GM20431 (cell line): ENCODE data around the gene ZNF774.
"Not testable (repeated sequence)": the region's sequence is repeated elsewhere in the genome, so short reads cannot be mapped to it uniquely, and the experiment has no call there.

Experiments used
- in situ Hi-C: fragments of 300-500 bp; cut with MseI, MboI; formaldehyde crosslinking; loops from one replicate; pipeline ENCODE4 v1.15.0; 2020; ENCODE audit warnings: low sequenced_read_pairs; ENCODE audit not compliant: unreplicated experiment

ZNF774 gene

DNA sequence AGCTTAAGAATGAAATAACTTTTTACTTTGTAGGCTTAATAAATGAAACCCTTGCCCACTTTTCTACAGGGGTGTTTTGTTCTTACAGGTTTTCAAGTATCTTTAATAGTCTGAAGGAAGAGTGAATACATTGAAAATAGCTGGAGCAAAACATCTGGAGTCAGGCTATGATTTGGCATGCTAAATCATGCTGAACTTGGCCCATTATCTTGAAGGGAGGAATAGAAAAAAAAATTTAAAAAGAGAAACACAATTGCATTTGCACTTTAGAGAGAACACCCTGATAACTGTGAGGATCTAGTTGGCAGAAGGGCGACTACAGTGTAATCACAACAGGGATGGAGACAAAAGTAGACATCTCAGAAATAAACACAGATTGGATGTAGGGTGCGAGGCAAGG lies 34.1 kb downstream of the ZNF774 start:
- in situ Hi-C loops = no loop called here

DNA sequence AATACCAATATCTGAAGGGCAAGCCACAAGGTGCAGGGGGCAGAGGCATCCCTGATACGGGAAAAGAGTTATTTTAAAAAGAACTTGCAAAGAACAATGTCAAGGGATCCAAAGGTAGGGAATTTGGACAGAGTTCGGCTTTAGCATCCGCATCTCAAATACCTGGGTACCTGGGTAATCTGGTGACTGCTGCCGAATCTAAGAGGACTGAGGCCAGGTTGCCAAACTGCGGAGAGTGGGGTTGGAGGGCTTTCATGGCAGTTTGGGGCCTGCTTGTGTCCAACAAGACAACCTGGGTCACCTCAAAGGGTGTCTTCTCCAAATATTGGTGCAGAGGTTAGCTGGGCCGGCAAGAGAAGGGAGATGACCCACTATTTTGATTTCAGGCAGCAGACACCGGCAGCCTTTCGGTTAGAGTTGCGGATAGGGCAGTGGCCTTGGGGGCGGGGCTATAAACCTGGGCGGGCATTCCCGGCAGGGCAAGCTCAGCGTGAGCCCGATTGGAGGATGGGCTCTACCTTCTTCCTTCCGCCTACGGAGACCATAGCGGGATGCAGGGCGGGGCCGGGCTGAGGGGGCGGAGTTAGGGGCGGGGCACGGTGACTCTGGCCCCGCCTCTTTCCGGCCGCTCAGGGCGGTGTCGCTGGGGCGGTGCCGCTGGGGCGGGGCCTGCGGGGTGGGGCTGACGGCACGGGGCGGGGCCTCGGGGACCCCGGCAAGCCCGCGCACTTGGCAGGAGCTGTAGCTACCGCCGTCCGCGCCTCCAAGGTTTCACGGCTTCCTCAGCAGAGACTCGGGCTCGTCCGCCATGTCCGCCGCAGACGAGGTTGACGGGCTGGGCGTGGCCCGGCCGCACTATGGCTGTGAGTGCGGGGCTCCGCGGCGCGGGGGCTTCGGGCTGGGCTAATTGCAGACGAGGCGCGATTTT lies 35.7 kb downstream of the ZNF774 start, which contains the start of gene IQGAP1:
Gene IQGAP1 (plus strand): TSS at position 709 of the 928 bp plus-strand sequence. CDS start 100 bp downstream, at position 809.
- in situ Hi-C loops = no loop called here

DNA sequence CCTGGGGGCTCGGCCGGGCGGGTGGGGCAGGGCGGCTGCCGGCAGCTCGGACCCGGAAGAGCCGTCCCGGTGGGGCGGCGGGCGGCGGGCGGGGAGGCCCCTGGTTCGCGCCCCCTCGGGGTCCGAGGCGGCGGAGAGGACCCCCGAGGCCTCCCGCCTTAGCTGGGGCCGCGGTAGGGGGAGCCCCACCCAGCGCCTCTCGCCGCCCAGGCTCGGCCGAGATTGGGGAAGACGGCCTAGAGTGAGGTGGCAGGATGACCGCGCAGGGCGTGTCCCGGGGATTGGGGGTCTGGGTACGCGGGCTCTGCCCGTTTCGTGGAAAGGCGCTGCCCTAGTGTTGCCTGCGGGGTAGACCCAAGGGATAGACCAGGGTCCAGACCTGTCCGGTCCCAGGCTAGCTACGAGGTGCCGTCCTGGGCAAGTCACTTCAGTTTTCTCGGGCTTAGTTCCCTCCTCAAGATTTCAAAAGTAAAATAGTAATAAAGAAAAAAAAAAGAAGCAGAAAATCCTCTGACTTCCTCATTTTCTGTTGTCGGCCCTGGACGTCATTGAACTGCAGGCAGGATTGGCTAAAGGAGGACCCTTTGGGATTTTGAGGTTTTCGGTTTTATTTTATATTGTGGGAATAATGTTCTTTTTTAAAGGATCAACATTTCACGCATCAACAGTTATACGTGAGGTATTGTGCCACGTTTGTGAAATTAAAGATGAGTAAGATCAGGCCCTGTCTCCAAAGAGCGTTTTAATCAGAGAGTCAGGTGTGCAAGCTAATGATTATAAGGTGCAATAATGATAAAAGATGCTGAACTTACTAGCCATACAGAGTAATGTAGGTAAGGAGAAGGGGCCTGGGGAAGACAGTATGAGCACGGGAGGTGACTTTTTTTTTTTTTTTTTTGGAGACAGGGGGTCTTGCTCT lies 36.6 kb downstream of the ZNF774 start:
- in situ Hi-C loops = no loop called here

DNA sequence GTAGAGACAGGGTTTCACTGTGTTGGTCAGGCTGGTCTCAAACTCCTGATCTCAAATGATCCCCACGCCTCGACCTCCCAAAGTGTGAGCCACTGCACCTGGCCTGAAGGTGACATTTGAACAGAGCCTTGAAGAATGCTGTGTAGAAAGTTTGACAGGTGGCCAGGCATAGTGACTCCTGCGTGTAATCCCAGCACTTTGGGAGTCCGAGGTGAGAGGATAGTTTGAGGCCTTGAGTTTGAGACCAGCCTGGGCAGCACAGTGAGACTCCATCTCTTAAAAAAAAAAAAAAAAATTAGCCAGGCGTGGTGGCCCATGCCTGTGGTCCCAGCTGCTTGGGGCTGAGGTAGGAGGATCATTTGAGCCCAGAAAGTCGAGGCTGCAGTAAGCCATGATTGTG lies 37.4 kb downstream of the ZNF774 start:
- in situ Hi-C loops = no loop called here

DNA sequence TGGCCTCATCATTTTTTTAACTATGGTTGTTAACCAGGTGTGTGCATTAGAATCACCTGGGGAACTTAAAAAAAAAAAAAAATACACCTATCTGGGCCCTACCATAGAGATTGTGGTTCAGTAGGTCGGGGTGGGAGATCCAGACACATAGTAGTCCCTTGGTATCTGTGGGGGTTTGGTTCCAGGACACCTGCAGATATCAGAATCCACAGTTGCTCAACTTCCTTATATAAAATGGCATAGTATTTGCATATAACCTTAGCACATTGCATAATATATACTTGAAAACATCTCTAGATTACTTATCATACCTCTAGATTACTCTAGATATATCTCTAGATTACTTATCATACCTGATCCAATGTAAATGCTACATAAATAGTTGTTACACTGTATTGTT lies 41.0 kb downstream of the ZNF774 start:
- in situ Hi-C loops = no loop called here

DNA sequence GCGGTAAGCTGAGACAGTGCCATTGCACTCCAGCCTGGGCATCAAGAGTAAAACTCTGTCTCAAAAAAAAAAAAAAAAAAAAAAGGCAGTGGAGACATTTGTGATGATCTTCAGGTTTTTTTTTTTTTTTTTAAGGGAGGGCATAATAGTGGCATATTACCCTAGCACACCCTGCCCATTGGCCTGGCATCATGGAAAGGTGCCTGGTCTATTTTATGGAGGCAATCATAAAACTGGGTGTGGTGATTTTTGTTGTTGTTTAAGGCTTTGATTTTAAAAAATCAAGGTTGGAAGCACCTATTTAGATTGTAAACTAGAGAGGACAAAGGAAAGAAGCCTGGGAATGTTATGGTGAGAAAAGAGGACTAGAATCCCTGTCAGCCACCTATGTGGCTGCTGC lies 42.0 kb downstream of the ZNF774 start:
- in situ Hi-C loops = no loop called here

DNA sequence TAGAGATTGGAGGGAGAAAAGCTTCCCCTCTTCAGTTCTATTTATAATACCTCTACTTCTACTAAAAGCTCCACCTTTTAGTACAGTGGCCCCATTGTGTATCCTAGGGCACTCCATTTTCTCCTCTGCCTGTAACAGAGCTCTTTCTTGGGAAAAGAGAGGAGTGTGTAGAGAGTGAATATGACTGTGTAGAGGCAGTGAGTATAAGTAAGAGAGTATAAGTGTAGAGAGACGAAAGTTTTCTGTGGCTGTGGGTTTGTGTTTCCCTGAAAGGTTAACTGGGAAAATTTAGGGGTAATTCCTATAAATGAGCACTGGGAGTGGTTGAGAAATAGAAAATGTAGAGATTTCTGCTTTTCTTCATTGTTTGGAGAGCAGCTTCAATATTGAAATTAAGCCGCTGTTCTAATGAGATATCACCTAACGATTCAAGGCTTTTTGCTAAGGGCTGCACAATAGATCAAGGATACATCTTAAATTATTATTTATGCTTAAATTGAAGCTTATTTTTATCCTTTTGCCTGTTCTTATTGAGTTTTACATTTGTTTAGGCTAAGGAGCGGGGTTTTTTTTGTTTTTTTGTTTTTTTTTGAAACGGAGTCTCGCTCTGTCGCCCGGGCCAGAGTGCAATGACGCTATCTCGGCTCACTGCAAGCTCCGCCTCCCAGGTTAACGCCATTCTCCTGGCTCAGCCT lies 42.8 kb downstream of the ZNF774 start:
- in situ Hi-C loops = no loop called here

DNA sequence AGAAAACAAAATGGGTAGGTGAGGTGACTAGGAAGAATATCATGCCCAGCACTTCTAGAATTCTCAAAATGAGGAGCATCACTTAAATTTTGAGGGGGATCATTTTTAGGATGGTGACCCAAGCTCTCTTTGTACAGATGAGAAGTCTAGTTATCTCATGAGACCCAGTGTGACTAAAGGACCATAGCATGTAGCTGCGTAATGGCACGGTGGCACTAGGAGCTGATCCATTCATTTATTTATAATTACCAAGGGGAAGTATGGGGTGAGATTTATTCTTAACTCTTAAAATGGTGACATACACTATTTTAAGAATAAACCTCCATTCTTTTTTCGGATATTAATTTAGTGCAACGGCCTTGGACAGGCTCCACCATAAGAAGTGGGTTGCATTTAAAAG lies 44.2 kb downstream of the ZNF774 start:
- in situ Hi-C loops = no loop called here

DNA sequence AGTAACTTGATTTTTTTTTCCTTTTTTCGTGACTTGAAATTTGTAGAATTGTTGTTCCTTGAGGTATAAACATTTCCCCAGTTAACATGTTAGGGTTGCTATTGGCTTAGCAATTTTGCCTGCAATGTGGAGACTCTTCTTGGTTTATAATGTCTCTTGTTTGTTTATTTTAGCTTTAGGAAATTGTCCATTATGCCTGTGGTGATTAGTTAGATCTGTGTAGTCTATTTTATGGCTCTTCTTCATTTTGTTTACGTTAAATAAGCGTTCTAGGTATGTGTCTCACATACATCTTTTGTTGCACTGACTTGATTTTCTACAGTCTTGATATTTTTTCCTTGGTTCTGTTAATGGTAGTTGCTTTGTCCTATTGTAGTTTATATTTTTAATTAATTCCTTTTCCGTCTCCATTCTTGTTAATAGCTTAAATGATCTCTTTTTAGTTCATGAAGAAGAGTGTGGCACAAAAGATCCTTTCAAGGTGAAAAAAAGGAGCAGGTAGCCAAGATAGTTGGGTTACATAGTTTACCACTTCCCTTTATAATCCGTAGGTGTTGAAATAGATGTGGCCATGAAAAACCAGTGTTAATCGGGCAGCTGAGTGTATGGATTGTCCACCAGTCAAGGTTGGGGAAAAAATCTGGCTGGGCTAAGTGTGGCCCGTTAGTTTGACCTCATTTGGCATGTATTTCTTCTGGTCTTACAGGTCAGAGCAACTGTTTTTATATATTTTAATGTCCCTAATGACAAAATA lies 48.1 kb downstream of the ZNF774 start:
- in situ Hi-C loops = no loop called here

DNA sequence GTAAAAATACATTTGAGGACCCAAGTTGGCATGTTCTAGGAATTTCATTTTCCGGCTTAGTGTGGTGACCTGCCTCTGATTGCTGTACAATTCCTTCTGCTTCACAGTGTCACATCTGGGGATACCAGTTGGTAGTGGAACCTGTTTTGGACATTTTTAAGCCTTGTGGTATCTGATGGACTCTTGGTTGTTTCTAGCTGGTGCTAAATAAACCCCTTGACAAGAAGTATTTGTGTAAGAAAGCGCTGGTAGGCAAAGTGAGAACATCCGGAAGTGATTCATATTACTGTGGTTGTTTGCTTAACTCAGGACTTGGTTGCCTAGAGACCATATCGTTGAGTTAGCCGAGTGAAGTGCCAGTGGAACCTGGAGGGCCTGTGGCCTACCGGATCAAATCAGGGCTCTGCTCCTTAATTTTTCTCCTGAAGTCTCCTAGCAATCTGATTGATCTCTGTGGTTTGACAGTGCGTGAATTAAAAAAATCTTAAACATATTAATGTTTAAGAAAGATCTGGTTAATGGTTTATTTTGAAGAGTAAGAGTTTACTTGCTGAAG lies 48.8 kb downstream of the ZNF774 start:
- in situ Hi-C loops = no loop called here

DNA sequence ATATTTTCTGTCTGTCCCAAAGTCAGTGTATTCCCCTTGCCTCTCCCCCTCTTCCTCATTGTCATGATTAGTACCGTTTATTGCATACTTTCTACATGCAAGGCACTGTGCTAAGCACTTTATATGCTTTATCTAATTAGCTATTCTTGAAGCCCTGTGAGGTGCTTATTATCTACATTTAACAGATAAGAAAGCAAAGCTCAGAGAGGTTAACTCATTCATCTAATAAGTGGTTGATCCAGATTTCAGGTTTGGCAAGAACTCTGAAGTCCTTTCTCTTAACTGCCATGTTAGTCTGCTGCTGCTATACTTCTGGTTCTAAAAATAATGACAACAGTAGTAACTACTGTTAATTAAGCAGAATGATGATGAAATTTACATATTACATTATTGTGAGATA lies 49.4 kb downstream of the ZNF774 start:
- in situ Hi-C loops = no loop called here

DNA sequence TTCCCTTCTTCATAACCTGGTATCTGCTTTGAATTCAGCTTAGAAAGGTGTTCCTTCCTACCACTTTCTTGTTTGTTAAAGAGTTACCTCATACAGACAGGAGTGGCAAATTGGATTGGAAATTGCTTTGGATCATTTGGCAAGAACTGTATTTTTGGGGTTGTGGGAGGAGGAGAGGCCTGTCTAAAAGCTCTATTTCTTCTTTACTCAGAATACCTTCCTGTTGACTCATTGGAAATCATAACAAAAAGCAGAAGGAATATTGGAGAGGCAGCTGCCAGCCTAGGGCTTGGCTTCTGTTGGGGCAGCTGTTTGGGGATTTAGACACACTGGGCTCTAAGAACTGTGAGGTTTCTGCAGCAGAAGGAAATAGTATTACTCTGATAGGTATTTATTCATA lies 50.1 kb downstream of the ZNF774 start:
- in situ Hi-C loops = no loop called here

DNA sequence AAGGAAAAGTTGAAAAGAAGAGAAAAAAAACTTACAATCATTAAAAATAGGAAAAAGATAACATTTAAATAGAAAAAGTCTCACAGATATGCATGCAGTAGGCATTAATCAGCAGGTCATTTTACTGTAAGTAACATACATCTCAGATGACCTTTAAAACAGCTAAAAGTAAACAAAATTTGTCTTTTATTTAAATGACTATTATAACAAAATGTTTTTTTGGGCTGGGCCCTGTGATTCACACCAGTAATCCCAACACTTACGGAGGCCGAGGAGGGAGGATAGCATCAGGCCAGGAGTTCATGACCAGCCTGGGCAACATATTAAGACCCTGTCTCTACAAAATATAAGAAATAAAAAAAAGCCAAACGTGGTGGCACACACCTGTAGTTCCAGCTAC lies 50.7 kb downstream of the ZNF774 start:
- in situ Hi-C loops = no loop called here

DNA sequence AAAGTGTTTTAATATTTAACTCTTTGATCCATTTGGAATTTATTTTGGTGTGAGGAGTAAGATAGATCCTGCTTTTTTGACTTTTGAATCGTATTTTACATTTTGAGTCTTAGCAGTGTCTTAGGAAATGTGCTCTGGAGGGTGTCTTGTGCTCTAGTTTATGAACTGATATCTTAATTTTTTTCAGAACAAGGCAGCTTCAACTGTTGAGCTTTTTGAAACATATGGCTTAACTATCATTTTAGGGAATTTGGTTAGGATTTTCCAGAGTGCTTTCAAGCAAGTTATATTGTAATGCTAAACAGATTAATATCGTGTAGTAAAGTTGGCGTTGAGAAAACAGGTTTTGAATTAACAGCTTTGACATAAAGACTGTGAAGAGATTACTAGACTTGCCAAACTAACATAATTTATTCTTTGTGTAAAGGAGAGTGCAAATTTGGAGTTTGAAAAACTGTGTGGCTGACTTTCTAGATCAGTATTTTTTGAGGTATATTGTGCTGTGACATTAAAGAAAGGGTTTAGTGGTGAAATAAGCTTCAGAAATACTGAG lies 53.0 kb downstream of the ZNF774 start:
- in situ Hi-C loops = no loop called here

DNA sequence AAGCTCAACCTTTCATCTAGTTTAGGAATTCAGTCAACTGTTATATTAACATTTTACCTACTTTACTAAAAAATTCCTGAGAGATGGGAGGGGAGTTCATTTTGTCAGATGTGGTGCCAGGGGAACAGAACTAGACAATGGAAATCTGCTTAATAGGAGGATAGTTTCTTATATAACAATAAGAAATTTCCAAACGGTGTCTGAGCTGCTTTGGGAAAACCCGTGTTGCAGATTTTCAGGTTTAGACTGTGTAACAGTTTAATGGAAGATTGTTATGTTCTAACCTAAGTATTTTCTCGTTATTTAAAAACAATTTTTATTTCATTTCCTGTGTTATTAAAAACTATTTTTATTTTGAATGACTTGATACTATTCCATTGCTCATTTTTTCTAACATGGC lies 55.3 kb downstream of the ZNF774 start:
- in situ Hi-C loops = no loop called here

DNA sequence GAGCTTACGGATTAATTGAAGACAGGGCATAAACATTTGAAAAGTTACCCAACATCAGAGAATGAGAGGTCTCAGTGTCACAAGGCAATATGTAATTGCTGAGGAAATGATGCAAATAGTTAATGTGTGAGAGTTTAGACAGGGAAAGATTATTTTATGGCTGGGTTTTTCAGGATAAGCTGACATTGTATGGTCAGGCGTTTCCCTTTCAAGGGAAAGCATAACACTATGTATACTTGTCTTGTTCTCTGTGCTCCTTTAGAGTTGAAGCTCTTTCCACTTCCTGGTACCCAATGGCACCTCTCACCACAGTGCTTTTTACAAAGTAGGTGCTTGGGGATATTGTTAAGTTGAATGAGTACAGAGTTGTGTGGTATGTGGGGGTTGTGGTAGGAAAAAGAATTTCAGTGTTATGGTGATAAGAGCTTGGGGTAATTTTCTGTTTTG lies 55.8 kb downstream of the ZNF774 start:
- in situ Hi-C loops = no loop called here

DNA sequence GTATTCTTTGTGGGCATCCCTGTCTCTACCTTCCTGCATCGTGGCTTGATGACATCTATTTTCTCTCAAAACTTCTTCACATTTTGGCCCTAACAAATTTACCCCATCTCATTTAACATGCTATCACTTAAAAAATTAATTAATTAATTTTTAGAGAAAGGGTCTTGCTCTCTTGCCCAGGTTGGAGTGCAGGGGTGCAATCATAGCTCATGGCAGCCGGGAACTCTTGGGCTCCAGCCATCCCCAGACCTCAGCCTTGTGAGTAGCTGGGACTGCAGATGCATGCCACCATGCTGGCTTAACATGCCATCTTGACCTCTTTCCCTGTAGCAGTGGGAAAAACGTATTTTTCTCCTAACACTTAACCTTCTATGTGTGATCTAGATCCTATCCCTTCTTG lies 56.6 kb downstream of the ZNF774 start:
- in situ Hi-C loops = no loop called here

DNA sequence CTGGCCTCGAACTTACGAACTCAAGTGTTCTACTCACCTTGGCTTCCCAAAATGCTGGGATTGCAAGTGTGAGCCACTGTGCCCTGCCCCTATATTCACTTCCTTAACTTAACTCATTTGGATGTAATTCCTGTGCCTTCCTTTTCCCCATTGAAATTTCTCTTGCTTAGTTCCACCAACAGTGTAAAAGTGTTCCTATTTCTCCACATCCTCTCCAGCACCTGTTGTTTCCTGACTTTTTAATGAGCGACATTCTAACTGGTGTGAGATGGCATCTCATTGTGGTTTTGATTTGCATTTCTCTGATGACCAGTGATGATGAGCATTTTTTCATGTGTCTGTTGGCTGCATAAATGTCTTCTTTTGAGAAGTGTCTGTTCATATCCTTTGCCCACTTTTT lies 57.5 kb downstream of the ZNF774 start:
- in situ Hi-C loops = not testable (repeated sequence)

DNA sequence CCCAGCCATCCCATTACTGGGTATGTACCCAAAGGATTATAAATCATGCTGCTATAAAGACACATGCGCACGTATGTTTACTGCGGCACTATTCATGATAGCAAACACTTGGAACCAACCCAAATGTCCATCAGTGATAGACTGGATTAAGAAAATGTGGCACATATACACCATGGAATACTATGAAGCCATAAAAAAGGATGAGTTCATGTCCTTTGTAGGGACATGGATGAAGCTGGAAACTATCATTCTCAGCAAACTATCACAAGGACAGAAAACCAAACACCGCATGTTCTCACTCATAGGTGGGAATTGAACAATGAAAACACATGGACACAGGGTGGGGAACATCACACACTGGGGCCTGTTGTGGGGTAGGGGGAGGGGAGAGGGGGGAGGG lies 58.2 kb downstream of the ZNF774 start:
- in situ Hi-C loops = not testable (repeated sequence)
